Ovary (tissue), 9 donors: Measurements from ENCODE around the gene AP1M2. TPM values are rescaled to one million over a fixed set of nuclear protein-coding genes. Genes with fewer than 3 reads are reported as not detected.
"Not testable (repeated sequence)": the region's sequence is repeated elsewhere in the genome, so short reads cannot be mapped to it uniquely, and the experiment has no call there.

Source experiments
- DNase-seq, 5 donors: peaks; one replicate each; pipeline ENCODE4 v3.0.0-alpha.2; 2019 to 2020
- H3K27ac ChIP-seq, 2 donors: fragments of 200-600 bp; one replicate each; pipeline versions ENCODE4 v1.5.1 to v1.8.0; 2019 to 2022
- H3K27me3 ChIP-seq: fragments of 200-600 bp; one replicate; pipeline ENCODE4 v1.8.0; 2022
- H3K36me3 ChIP-seq: fragments of 200-600 bp; sonication (generic); one replicate; pipeline ENCODE4 v1.5.1; 2019
- H3K4me1 ChIP-seq: one replicate; pipeline ENCODE4 v1.8.1; 2013; ENCODE audit warnings: mild to moderate bottlenecking, moderate library complexity; ENCODE audit not compliant: insufficient read depth
- H3K4me3 ChIP-seq: fragments of 200-600 bp; sonication (generic); one replicate; pipeline ENCODE4 v1.5.1; 2017
- H3K9me3 ChIP-seq, 2 donors: fragments of 200-600 bp in 1 of 2; sonication (generic) in 1 of 2; one replicate each; pipeline versions ENCODE4 v1.5.1 to v1.8.1; 2013 to 2019; ENCODE audit warnings: mild to moderate bottlenecking in 1 of 2, moderate library complexity in 1 of 2
- CTCF ChIP-seq, 3 donors: fragments of 450-650 bp in 2 of 3; fragments of 200-600 bp in 1 of 3; IDR thresholded peaks; one replicate each; pipeline versions ENCODE4 v1.5.1 to v1.8.0; 2016 to 2022; ENCODE audit warnings: antibody characterized with exemption in 3 of 3, mild to moderate bottlenecking in 1 of 3
- EP300 ChIP-seq: sonication (generic); formaldehyde crosslinking; IDR thresholded peaks from one replicate; pipeline ENCODE4 v1.6.1; 2017; ENCODE audit warnings: antibody characterized with exemption
- POLR2A ChIP-seq: fragments of 450-650 bp; IDR thresholded peaks from one replicate; pipeline ENCODE4 v1.6.1; 2017; ENCODE audit warnings: antibody characterized with exemption, mild to moderate bottlenecking, moderate library complexity
- WGBS, 3 donors: extraction: QIAGEN DNeasy Blood & Tissue Kit in 1 of 3; methylation state at CpG; one replicate each; pipeline versions ENCODE4 v1.1.5 to v1.1.7; 2013 to 2017; 5-methylcytosine and 5-hydroxymethylcytosine counted together
- intact Hi-C, 4 donors: fragments of 100-400 bp; cut with DNase I; formaldehyde crosslinking; loops; one replicate each; pipeline versions ENCODE4 v1.11.0 to v1.15.1; 2022 to 2023
- polyA plus RNA-seq, 2 donors: library from polyadenylated mRNA; stranded (reverse); fragments of 200-250 nt in 1 of 2; fragments of 350-450 nt in 1 of 2; fragmentation: Illumina TruSeq in 1 of 2; extraction: RNeasy Lipid Tissue Mini Kit (QIAGEN cat#74804) in 1 of 2; gene quantifications; one replicate each; pipeline ENCODE4 v1.2.3, GENCODE V29; 2013 to 2014
- total RNA-seq, 7 donors: library from RNA; depleted of rRNA in 2 of 7; stranded (reverse); fragments of >200 nt in 2 of 7; fragmentation: NEBNext Ultra II Directional in 3 of 7; extraction: Animal tissue kit (Norgen Biotek cat#: 25700) in 3 of 7; gene quantifications; one replicate each; pipeline versions ENCODE4 v1.1.0 to v1.2.4, GENCODE V29; 2016 to 2023
- donor health status: DM: no; HTN: no; CAD: no; lungs with moderate emphysema.
- donor health status: DM: no; HTN: no; CAD: no.
- donor health status: Bipolar disorder and iron deficiency.
- donor health status: DM: yes; HTN: yes; CAD: no.
- donor health status: DM: no; HTN: no; CAD: no.
- donor health status: DM: yes; HTN: yes; CAD: no.

Gene AP1M2
- total and polyA plus RNA-seq, 9 donors = 0.19 to 45.5 (median 2.9) TPM; not detected in 1

GRCh38 chr19:10544242-10544752, 42.8 kb downstream of the AP1M2 start:
- H3K36me3 ChIP-seq = no peaks in the 10 kb centered on the region
- H3K27ac ChIP-seq = peak overlapping the region; percentile 84 to 95
- H3K4me1 ChIP-seq = peaks cover 2% of the 10 kb centered on the region
- no peaks in the 10 kb centered on the region for H3K9me3 ChIP-seq
- peak; percentile 53 to 76 (median 56) for DNase-seq
- H3K27me3 ChIP-seq = no peaks in the 10 kb centered on the region
- peak overlapping the region; percentile 99 for H3K4me3 ChIP-seq
- WGBS, 3 donors = 9 to 15% (median 14%) methylated on average over 22 of the region's 22 CpGs
- intact Hi-C loops = no loop called here
- TF ChIP-seq CTCF (IDR thresholded peaks at IDR 0.05) (no peak), POLR2A (no peak), EP300 (no peak)

- Histone ChIP-seq H3K27me3 (no peaks in the 10 kb centered on the region), H3K4me3 (peak within 1 kb of the TSS; percentile 99), H3K36me3 (no peaks in the 10 kb centered on the region), H3K4me1 (peaks cover 2% of the 10 kb centered on the region), H3K27ac (peak within 1 kb of the TSS; percentile 84 to 95), H3K9me3 (no peaks in the 10 kb centered on the region)
- intact Hi-C loops = no loop called here
- peak; percentile 75 to 89 (median 81) for DNase-seq
- TF ChIP-seq CTCF (IDR thresholded peaks at IDR 0.05) (no peak), EP300 (no peak), POLR2A (peak; percentile 65)
- WGBS, 3 donors = 0 to 1% (median 1%) methylated on average over 43 to 79 of the region's 79 CpGs
Observed at GRCh38 chr19:10543420-10544241, 43.5 kb downstream of the AP1M2 start, which contains the start of gene ATG4D. TSS of gene ATG4D (plus strand) at chr19:10543904. CDS start at chr19:10544091, 187 bp downstream.

- WGBS, 3 donors = 39 to 49% (median 44%) methylated on average over 8 of the region's 8 CpGs
- TF ChIP-seq CTCF (IDR thresholded peaks at IDR 0.05) (no peak), POLR2A (no peak), EP300 (no peak)
- Histone ChIP-seq H3K4me3 (no peak overlapping the region), H3K36me3 (no peaks in the 10 kb centered on the region), H3K27ac (peak overlapping the region in 1 of 2 donors; percentile 95), H3K9me3 (no peaks in the 10 kb centered on the region), H3K27me3 (no peaks in the 10 kb centered on the region), H3K4me1 (peaks cover 2% of the 10 kb centered on the region)
- intact Hi-C loops = no loop called here
- DNase-seq = no peak
Observed at GRCh38 chr19:10543059-10543419, 44.1 kb downstream of the AP1M2 start.

GRCh38 chr19:10539016-10539415, 48.1 kb downstream of the AP1M2 start:
- H3K4me1 ChIP-seq, H3K4me3 ChIP-seq, intact Hi-C loops, H3K9me3 ChIP-seq, DNase-seq, H3K27me3 ChIP-seq, H3K36me3 ChIP-seq, H3K27ac ChIP-seq: not testable (repeated sequence)
- WGBS, 3 donors = 67 to 70% (median 70%) methylated on average over 9 of the region's 9 CpGs
